Nephron progenitor cell (in vitro differentiated cells): Measurements from ENCODE around the gene SLC35D1.
"Not testable (repeated sequence)": the region's sequence is repeated elsewhere in the genome, so short reads cannot be mapped to it uniquely, and the experiment has no call there.

Source experiments
- DNase-seq: peaks from one replicate; pipeline ENCODE4 v3.0.0; 2021
- H3K27ac Mint-ChIP-seq: 2 replicates; pipeline ENCODE4 v1.8.0; 2021; ENCODE audit warnings: mild to moderate bottlenecking, moderate library complexity, mixed read lengths
- H3K27me3 Mint-ChIP-seq: 2 replicates; pipeline ENCODE4 v1.8.0; 2021; ENCODE audit warnings: mild to moderate bottlenecking, low read depth, mixed read lengths; ENCODE audit not compliant: poor library complexity
- H3K36me3 Mint-ChIP-seq: 2 replicates; pipeline ENCODE4 v1.8.0; 2021; ENCODE audit warnings: low read depth, mixed read lengths
- H3K4me1 Mint-ChIP-seq: 2 replicates; pipeline ENCODE4 v1.8.0; 2021; ENCODE audit warnings: mixed read lengths
- H3K4me3 Mint-ChIP-seq: 2 replicates; pipeline ENCODE4 v1.8.0; 2021; ENCODE audit warnings: mild to moderate bottlenecking, moderate library complexity, mixed read lengths
- H3K9me3 Mint-ChIP-seq: 2 replicates; pipeline ENCODE4 v1.8.0; 2021; ENCODE audit warnings: mild to moderate bottlenecking, moderate library complexity, mixed read lengths
- CTCF ChIP-seq: fragments of 200-600 bp; sonication (generic); IDR thresholded peaks from 2 replicates; pipeline ENCODE4 v1.5.0; 2021; ENCODE audit warnings: antibody characterized with exemption

Gene SLC35D1

GRCh38 chr1:66968574-66968973, 85.4 kb downstream of the SLC35D1 start:
- DNase-seq = no peak
- Mint-ChIP-seq H3K4me1 (no peaks in the 10 kb centered on the region), H3K36me3 (peaks cover 68% of the 10 kb centered on the region), H3K27ac (no peak overlapping the region), H3K27me3 (no peaks in the 10 kb centered on the region), H3K4me3 (no peak overlapping the region), H3K9me3 (peaks cover 27% of the 10 kb centered on the region)
- TF ChIP-seq CTCF = no peak

- not testable (repeated sequence) for H3K4me1 Mint-ChIP-seq, DNase-seq, H3K27me3 Mint-ChIP-seq, H3K27ac Mint-ChIP-seq, H3K4me3 Mint-ChIP-seq
- Mint-ChIP-seq H3K36me3 (peaks cover 83% of the 10 kb centered on the region), H3K9me3 (peaks cover 27% of the 10 kb centered on the region)
Observed at GRCh38 chr1:66966188-66966873, 87.6 kb downstream of the SLC35D1 start.

- no peak for TF ChIP-seq CTCF
- H3K4me1 Mint-ChIP-seq = no peaks in the 10 kb centered on the region
- peaks cover 58% of the 10 kb centered on the region for H3K36me3 Mint-ChIP-seq
- H3K4me3 Mint-ChIP-seq = no peak overlapping the region
- no peak overlapping the region for H3K27ac Mint-ChIP-seq
- DNase-seq = no peak
- no peaks in the 10 kb centered on the region for H3K9me3 Mint-ChIP-seq
- H3K27me3 Mint-ChIP-seq = no peaks in the 10 kb centered on the region
Observed at GRCh38 chr1:66957938-66958337, 96.0 kb downstream of the SLC35D1 start.

- Mint-ChIP-seq H3K9me3 (no peaks in the 10 kb centered on the region), H3K4me3 (no peak overlapping the region), H3K27ac (peak overlapping the region; percentile 85), H3K27me3 (no peaks in the 10 kb centered on the region), H3K36me3 (peaks cover 46% of the 10 kb centered on the region), H3K4me1 (no peaks in the 10 kb centered on the region)
- DNase-seq = no peak
- no peak for TF ChIP-seq CTCF
Observed at GRCh38 chr1:66954208-66954607, 99.7 kb downstream of the SLC35D1 start.

GRCh38 chr1:66951513-66951912, 102.4 kb downstream of the SLC35D1 start:
- DNase-seq = no peak
- no peaks in the 10 kb centered on the region for H3K9me3 Mint-ChIP-seq
- H3K4me3 Mint-ChIP-seq = no peak overlapping the region
- no peak for TF ChIP-seq CTCF
- H3K4me1 Mint-ChIP-seq = no peaks in the 10 kb centered on the region
- H3K36me3 Mint-ChIP-seq = peaks cover 51% of the 10 kb centered on the region
- peak overlapping the region; percentile 70 for H3K27ac Mint-ChIP-seq
- no peaks in the 10 kb centered on the region for H3K27me3 Mint-ChIP-seq
